WTC11 (cell line): ENCODE data around the gene MTFMT. TPM values are rescaled to one million over a fixed set of nuclear protein-coding genes. Genes with fewer than 3 reads are reported as not detected.

Source experiments
- ATAC-seq: fragments of 200-7000 bp; cut with Tn5 transposase; 2 replicates; pipeline ENCODE4 v1.10.0; 2021; ENCODE audit warnings: mild to moderate bottlenecking, moderate library complexity
- CTCF ChIA-PET: fragments of 300-600 bp; sonication (Branson Sonifier 250); formaldehyde crosslinking; loops from one replicate; lab custom pipeline; 2021; ENCODE audit warnings: antibody characterized with exemption; lab: Charles Lee
- POLR2A ChIA-PET: fragments of 350-600 bp; sonication (Branson Sonifier 250); formaldehyde crosslinking; loops from one replicate; lab custom pipeline; 2021; ENCODE audit warnings: antibody characterized with exemption; lab: Charles Lee
- DNase-seq: peaks from one replicate; pipeline ENCODE4 v3.0.0; 2021; ENCODE audit warnings: low spot score
- H3K27ac Mint-ChIP-seq: 2 replicates; pipeline ENCODE4 v1.8.0; 2021; ENCODE audit warnings: mixed read lengths
- H3K27me3 Mint-ChIP-seq: 2 replicates; pipeline ENCODE4 v1.8.0; 2021; ENCODE audit warnings: low read depth, mild to moderate bottlenecking, moderate library complexity, mixed read lengths
- H3K36me3 Mint-ChIP-seq: 2 replicates; pipeline ENCODE4 v1.8.0; 2021; ENCODE audit warnings: mixed read lengths
- H3K4me1 Mint-ChIP-seq: 2 replicates; pipeline ENCODE4 v1.8.0; 2022; ENCODE audit warnings: mixed read lengths
- H3K4me3 Mint-ChIP-seq: 2 replicates; pipeline ENCODE4 v1.8.0; 2021; ENCODE audit warnings: mild to moderate bottlenecking, moderate library complexity, mixed read lengths
- H3K9me3 Mint-ChIP-seq: 2 replicates; pipeline ENCODE4 v1.8.0; 2021; ENCODE audit warnings: mixed read lengths
- AFF4 ChIP-seq: sonication (generic); formaldehyde crosslinking; IDR thresholded peaks from 2 replicates; pipeline ENCODE4 v1.8.1; 2023; ENCODE audit warnings: mild to moderate bottlenecking, missing genetic modification reagents, borderline replicate concordance
- CBFB ChIP-seq: sonication (generic); formaldehyde crosslinking; IDR thresholded peaks from 2 replicates; pipeline ENCODE4 v1.8.1; 2022; ENCODE audit warnings: mild to moderate bottlenecking, low read depth, missing genetic modification reagents
- EMX1 ChIP-seq: fragments of 250-450 bp; sonication (Bioruptor Pico); IDR thresholded peaks from 2 replicates; pipeline ENCODE4 v1.8.0; 2021; ENCODE audit warnings: mild to moderate bottlenecking
- FOXP1 ChIP-seq: sonication (generic); formaldehyde crosslinking; IDR thresholded peaks from 2 replicates; pipeline ENCODE4 v1.8.0; 2022; ENCODE audit warnings: missing genetic modification reagents, mild to moderate bottlenecking, moderate library complexity, borderline replicate concordance
- GTF2I ChIP-seq: fragments of 250-450 bp; sonication (Bioruptor Pico); conservative IDR thresholded peaks from 2 replicates; pipeline ENCODE4 v1.4.0; 2021; ENCODE audit warnings: mild to moderate bottlenecking
- MXD4 ChIP-seq: fragments of 250-450 bp; sonication (Bioruptor Pico); IDR thresholded peaks from 2 replicates; pipeline ENCODE4 v1.8.0; 2021; ENCODE audit warnings: mild to moderate bottlenecking, moderate library complexity, borderline replicate concordance
- NR2C2 ChIP-seq: sonication (generic); formaldehyde crosslinking; IDR thresholded peaks from 2 replicates; pipeline ENCODE4 v1.8.0; 2022; ENCODE audit warnings: mild to moderate bottlenecking, missing genetic modification reagents
- PREB ChIP-seq: sonication (generic); formaldehyde crosslinking; IDR thresholded peaks from 2 replicates; pipeline ENCODE4 v1.8.1; 2022; ENCODE audit warnings: mild to moderate bottlenecking, missing genetic modification reagents, moderate library complexity, borderline replicate concordance
- PRRX2 ChIP-seq: fragments of 250-450 bp; sonication (Bioruptor Pico); IDR thresholded peaks from 2 replicates; pipeline ENCODE4 v1.8.0; 2021; ENCODE audit warnings: mild to moderate bottlenecking
- ZBTB43 ChIP-seq: sonication (generic); formaldehyde crosslinking; IDR thresholded peaks from 2 replicates; pipeline ENCODE4 v1.8.1; 2023; ENCODE audit warnings: mild to moderate bottlenecking, missing genetic modification reagents
- ZNF121 ChIP-seq: sonication (generic); formaldehyde crosslinking; IDR thresholded peaks from 2 replicates; pipeline ENCODE4 v1.8.0; 2023; ENCODE audit warnings: missing genetic modification reagents
- ZNF671 ChIP-seq: fragments of 250-450 bp; sonication (Bioruptor Pico); IDR thresholded peaks from 2 replicates; pipeline ENCODE4 v1.8.0; 2021; ENCODE audit warnings: mild to moderate bottlenecking
- total RNA-seq: library from RNA; stranded (reverse); gene quantifications from 3 replicates; pipeline ENCODE4 v1.2.3, GENCODE V29; 2021
- TF ChIP-seq, protein P1 (sequence below): sonication (generic); formaldehyde crosslinking; IDR thresholded peaks from 2 replicates; pipeline ENCODE4 v1.8.1; 2023; ENCODE audit warnings: mild to moderate bottlenecking, moderate library complexity, missing genetic modification reagents
- TF ChIP-seq, protein P2 (sequence below): fragments of 250-450 bp; sonication (Bioruptor Pico); IDR thresholded peaks from 2 replicates; pipeline ENCODE4 v1.9.0; 2021; ENCODE audit warnings: moderate library complexity, mild to moderate bottlenecking, inconsistent platforms, borderline replicate concordance
- TF ChIP-seq, protein P3 (sequence below): sonication (generic); formaldehyde crosslinking; conservative IDR thresholded peaks from 2 replicates; pipeline ENCODE4 v1.8.1; 2023; ENCODE audit warnings: mild to moderate bottlenecking, low read depth, missing genetic modification reagents, moderate library complexity
- TF ChIP-seq, protein P4 (sequence below): sonication (generic); formaldehyde crosslinking; conservative IDR thresholded peaks from 2 replicates; pipeline ENCODE4 v1.8.1; 2022; ENCODE audit warnings: mild to moderate bottlenecking, missing genetic modification reagents

Gene MTFMT
- total RNA-seq, 1 experiment from 2014 or later = 26.7 TPM

GRCh38 chr15:65077291-65077980 lies 48.0 kb upstream of the MTFMT start (continued):
- TF ChIP-seq GTF2I (CRISPR knock-in tag) (no peak), EMX1 (CRISPR knock-in tag) (no peak), AFF4 (no peak), PREB (CRISPR knock-in tag) (no peak), PRRX2 (CRISPR knock-in tag) (no peak; the same call in 1 of the 2 replicates), ZNF121 (CRISPR knock-in tag) (no peak), MXD4 (CRISPR knock-in tag) (no peak), FOXP1 (CRISPR knock-in tag) (peak; percentile 81; the same call in 1 of the 2 replicates)
- TF ChIP-seq, protein P1, sequence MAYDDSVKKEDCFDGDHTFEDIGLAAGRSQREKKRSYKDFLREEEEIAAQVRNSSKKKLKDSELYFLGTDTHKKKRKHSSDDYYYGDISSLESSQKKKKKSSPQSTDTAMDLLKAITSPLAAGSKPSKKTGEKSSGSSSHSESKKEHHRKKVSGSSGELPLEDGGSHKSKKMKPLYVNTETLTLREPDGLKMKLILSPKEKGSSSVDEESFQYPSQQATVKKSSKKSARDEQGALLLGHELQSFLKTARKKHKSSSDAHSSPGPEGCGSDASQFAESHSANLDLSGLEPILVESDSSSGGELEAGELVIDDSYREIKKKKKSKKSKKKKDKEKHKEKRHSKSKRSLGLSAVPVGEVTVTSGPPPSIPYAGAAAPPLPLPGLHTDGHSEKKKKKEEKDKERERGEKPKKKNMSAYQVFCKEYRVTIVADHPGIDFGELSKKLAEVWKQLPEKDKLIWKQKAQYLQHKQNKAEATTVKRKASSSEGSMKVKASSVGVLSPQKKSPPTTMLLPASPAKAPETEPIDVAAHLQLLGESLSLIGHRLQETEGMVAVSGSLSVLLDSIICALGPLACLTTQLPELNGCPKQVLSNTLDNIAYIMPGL (CRISPR knock-in tag) = peak; percentile 80; the same call in 1 of the 2 replicates
- TF ChIP-seq, protein P2, sequence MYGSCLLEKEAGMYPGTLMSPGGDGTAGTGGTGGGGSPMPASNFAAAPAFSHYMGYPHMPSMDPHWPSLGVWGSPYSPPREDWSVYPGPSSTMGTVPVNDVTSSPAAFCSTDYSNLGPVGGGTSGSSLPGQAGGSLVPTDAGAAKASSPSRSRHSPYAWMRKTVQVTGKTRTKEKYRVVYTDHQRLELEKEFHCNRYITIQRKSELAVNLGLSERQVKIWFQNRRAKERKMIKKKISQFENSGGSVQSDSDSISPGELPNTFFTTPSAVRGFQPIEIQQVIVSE (CRISPR knock-in tag) = no peak

DNA sequence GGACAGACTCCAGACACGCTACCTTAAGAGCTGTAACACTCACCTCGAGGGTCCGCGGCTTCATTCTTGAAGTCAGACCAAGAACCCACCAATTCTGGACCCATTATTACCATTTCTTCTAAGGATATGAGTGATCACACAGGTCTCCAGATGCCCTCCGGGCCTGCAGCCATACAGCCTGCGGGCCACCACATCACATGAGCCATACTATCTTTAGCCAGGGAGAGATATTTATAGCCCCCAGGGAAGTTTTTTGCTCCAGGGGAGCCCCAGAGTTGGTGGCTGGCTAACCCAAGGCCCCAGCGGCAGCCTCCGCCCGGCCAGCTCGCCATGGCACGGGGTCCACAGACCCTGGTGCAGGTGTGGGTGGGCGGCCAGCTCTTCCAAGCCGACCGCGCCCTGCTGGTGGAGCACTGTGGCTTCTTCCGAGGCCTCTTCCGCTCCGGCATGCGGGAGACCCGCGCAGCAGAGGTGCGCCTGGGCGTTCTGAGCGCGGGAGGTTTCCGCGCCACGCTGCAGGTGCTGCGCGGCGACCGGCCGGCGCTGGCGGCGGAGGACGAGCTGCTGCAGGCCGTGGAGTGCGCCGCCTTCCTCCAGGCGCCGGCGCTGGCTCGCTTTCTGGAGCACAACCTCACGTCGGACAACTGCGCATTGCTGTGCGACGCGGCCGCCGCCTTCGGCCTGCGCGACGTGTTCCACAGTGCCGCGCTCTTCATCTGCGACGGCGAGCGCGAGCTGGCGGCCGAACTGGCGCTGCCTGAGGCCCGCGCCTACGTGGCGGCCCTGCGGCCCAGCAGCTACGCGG lies 47.2 kb upstream of the MTFMT start, which contains the start of gene KBTBD13:
TSS of gene KBTBD13 (plus strand) at position 261 of the 805 bp plus-strand sequence. CDS start at position 331, 70 bp downstream.
- no peak for TF ChIP-seq ZNF671 (CRISPR knock-in tag)
- TF ChIP-seq NR2C2 (CRISPR knock-in tag) = no peak
- TF ChIP-seq CBFB (CRISPR knock-in tag) = 0 out of 2 replicates have a peak, but pooled peaks have one; percentile 35
- TF ChIP-seq, protein P3, sequence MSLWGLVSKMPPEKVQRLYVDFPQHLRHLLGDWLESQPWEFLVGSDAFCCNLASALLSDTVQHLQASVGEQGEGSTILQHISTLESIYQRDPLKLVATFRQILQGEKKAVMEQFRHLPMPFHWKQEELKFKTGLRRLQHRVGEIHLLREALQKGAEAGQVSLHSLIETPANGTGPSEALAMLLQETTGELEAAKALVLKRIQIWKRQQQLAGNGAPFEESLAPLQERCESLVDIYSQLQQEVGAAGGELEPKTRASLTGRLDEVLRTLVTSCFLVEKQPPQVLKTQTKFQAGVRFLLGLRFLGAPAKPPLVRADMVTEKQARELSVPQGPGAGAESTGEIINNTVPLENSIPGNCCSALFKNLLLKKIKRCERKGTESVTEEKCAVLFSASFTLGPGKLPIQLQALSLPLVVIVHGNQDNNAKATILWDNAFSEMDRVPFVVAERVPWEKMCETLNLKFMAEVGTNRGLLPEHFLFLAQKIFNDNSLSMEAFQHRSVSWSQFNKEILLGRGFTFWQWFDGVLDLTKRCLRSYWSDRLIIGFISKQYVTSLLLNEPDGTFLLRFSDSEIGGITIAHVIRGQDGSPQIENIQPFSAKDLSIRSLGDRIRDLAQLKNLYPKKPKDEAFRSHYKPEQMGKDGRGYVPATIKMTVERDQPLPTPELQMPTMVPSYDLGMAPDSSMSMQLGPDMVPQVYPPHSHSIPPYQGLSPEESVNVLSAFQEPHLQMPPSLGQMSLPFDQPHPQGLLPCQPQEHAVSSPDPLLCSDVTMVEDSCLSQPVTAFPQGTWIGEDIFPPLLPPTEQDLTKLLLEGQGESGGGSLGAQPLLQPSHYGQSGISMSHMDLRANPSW = no peak
- TF ChIP-seq, protein P4, sequence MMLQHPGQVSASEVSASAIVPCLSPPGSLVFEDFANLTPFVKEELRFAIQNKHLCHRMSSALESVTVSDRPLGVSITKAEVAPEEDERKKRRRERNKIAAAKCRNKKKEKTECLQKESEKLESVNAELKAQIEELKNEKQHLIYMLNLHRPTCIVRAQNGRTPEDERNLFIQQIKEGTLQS = no peak
- no peak for TF ChIP-seq ZBTB43 (CRISPR knock-in tag)
- CTCF ChIA-PET = interaction anchor here (0.8 to 15.1 kb wide), 12 partner anchors 8 to 136 kb away, joined by 3 to 308 read pairs (median 16); partner anchors contain the start of gene RASL12
- H3K36me3 Mint-ChIP-seq = peaks cover 4% of the 10 kb centered on the region; the same call in 1 of the 2 replicates
- ATAC-seq (no peak), DNase-seq (no peak)
- peaks cover 26% of the 10 kb centered on the region for H3K4me1 Mint-ChIP-seq
- H3K4me3 Mint-ChIP-seq = no peak within 1 kb of the TSS
- H3K9me3 Mint-ChIP-seq = peaks cover 11% of the 10 kb centered on the region
- POLR2A ChIA-PET = interaction anchor here (0.8 kb wide), 1 partner anchor 9 kb away, joined by 5 read pairs; the partner anchor contains the start of gene RASL12
- peak within 1 kb of the TSS; percentile 63; the same call in 1 of the 2 replicates for H3K27ac Mint-ChIP-seq
- peaks cover 12% of the 10 kb centered on the region for H3K27me3 Mint-ChIP-seq
